Hepatocyte (in vitro differentiated cells): ENCODE results near the gene LGALS8.

Experiments
- EZH2 ChIP-seq: fragments of 200-600 bp; sonication (generic); IDR thresholded peaks from 2 replicates; pipeline ENCODE4 v1.6.1; 2016; ENCODE audit warnings: antibody characterized with exemption, mild to moderate bottlenecking, borderline replicate concordance
- TF ChIP-seq, protein P1 (sequence below): fragments of 200-600 bp; sonication (generic); IDR thresholded peaks from 2 replicates; pipeline ENCODE4 v1.5.1; 2016; ENCODE audit warnings: antibody characterized with exemption, mild to moderate bottlenecking; ENCODE audit not compliant: poor library complexity

DNA sequence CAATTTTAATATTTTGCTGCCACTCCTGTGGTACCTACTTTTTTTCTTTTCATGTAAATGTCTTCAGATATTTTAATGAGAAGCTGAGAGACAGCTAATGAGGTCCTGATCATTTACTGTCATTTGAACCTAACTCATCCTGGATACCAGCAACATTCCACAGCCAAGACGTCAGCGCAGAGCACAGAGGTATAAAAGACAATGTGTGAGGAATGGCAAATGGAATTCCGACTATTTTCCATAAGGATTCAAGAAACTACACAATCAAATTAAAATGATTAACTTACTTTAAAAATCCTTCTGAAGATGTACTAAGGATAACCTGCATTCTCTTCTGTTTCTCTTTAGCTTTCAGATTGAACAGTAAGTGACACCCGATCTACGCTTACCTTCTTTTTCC lies 41.7 kb downstream of the LGALS8 start:
- TF ChIP-seq, protein P1, sequence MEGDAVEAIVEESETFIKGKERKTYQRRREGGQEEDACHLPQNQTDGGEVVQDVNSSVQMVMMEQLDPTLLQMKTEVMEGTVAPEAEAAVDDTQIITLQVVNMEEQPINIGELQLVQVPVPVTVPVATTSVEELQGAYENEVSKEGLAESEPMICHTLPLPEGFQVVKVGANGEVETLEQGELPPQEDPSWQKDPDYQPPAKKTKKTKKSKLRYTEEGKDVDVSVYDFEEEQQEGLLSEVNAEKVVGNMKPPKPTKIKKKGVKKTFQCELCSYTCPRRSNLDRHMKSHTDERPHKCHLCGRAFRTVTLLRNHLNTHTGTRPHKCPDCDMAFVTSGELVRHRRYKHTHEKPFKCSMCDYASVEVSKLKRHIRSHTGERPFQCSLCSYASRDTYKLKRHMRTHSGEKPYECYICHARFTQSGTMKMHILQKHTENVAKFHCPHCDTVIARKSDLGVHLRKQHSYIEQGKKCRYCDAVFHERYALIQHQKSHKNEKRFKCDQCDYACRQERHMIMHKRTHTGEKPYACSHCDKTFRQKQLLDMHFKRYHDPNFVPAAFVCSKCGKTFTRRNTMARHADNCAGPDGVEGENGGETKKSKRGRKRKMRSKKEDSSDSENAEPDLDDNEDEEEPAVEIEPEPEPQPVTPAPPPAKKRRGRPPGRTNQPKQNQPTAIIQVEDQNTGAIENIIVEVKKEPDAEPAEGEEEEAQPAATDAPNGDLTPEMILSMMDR = no peak
- TF ChIP-seq EZH2 = no peak
